Keratinocyte (primary cell): ENCODE results near the gene CEACAM21.

ENCODE experiments used
- EZH2 ChIP-seq: IDR thresholded peaks from one replicate; pipeline ENCODE4 v1.6.1; 2012; ENCODE audit warnings: inconsistent platforms, mild to moderate bottlenecking, low read length, moderate library complexity
- TF ChIP-seq, protein P1 (sequence below), 3 experiments: IDR thresholded peaks in 1 of 3; conservative IDR thresholded peaks in 1 of 3; optimal IDR thresholded peaks in 1 of 3; 2 replicates in 2 of 3; 3 replicates in 1 of 3; pipeline versions ENCODE3 to v1.5.1; 2011; ENCODE audit warnings: low read length in 3 of 3, mild to moderate bottlenecking in 3 of 3, moderate library complexity in 2 of 3, control low read depth in 1 of 3, inconsistent platforms in 1 of 3; ENCODE audit not compliant: insufficient read depth in 2 of 3; ENCODE audit errors: extremely low read depth in 1 of 3

DNA sequence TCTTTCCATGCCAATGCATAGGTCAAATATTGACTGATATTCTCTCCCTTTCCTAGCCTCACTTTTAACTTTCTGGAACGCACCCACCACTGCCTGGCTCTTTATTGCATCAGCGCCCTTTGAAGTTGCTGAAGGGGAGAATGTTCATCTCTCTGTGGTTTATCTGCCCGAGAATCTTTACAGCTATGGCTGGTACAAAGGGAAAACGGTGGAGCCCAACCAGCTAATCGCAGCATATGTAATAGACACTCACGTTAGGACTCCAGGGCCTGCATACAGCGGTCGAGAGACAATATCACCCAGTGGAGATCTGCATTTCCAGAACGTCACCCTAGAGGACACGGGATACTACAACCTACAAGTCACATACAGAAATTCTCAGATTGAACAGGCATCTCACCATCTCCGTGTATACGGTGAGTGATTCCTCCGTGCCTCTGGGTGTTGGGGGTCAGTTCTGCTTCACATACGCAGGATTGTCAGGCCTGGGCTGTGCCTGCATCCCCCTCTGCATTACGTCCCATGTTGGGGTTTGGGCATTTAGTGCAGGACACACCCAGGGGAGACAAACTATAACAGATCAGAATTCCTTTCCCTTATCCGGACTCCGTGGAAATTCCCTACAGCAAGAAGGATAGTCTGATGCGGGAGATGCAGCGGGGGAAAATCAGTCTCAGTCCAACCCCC, 1.3 kb downstream of the CEACAM21 start:
- TF ChIP-seq, protein P1, sequence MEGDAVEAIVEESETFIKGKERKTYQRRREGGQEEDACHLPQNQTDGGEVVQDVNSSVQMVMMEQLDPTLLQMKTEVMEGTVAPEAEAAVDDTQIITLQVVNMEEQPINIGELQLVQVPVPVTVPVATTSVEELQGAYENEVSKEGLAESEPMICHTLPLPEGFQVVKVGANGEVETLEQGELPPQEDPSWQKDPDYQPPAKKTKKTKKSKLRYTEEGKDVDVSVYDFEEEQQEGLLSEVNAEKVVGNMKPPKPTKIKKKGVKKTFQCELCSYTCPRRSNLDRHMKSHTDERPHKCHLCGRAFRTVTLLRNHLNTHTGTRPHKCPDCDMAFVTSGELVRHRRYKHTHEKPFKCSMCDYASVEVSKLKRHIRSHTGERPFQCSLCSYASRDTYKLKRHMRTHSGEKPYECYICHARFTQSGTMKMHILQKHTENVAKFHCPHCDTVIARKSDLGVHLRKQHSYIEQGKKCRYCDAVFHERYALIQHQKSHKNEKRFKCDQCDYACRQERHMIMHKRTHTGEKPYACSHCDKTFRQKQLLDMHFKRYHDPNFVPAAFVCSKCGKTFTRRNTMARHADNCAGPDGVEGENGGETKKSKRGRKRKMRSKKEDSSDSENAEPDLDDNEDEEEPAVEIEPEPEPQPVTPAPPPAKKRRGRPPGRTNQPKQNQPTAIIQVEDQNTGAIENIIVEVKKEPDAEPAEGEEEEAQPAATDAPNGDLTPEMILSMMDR (optimal IDR thresholded peaks at IDR 0.05 in 1 of 3, IDR thresholded peaks at IDR 0.05 in 1 of 3, conservative IDR thresholded peaks at IDR 0.05 in 1 of 3; ENCODE audit: extremely low read depth in 1 of 3, insufficient read depth in 2 of 3, low read length in 3 of 3), result no peak
- TF ChIP-seq EZH2, result no peak
